Esophagus mucosa (tissue), 1 donor: ENCODE measurements around the gene ATRN. TPM values are rescaled to one million over a fixed set of nuclear protein-coding genes. Genes with fewer than 3 reads are reported as not detected.

Experiments used
- ATAC-seq: fragments of 200-7000 bp; cut with Tn5 transposase; one replicate; pipeline ENCODE4 v1.9.1; 2020
- total RNA-seq: library from RNA; stranded (reverse); gene quantifications from one replicate; pipeline ENCODE4 v1.2.4, GENCODE V29; 2023
- donor health status: DM: yes; HTN: yes; CAD: no.

ATRN gene
- total RNA-seq, 1 donor from 2014 or later: 14.7 TPM

- ATAC-seq: no peak
Observed at GRCh38 chr20:3697588-3698305, 226.9 kb downstream of the ATRN start.

- ATAC-seq: no peak
Observed at GRCh38 chr20:3698591-3699001, 227.8 kb downstream of the ATRN start.

- no peak for ATAC-seq
Observed at GRCh38 chr20:3699037-3699436, 228.2 kb downstream of the ATRN start.

Other genes with a start within 250 kb of the ATRN start
- 20.0 TPM for gene SLC4A11, start 231.8 kb upstream of the ATRN start, total RNA-seq
- gene DNAAF9, start 63.3 kb upstream of the ATRN start, total RNA-seq: 6.3 TPM
- gene GFRA4, start 192.4 kb downstream of the ATRN start, total RNA-seq: not detected
- gene ADAM33, start 211.0 kb downstream of the ATRN start, total RNA-seq: 2.5 TPM
- 0.80 TPM for gene SIGLEC1, start 241.6 kb downstream of the ATRN start, total RNA-seq